SK-N-SH treated with all-trans-retinoic acid at 6 μM for 48 hours (cell line): ENCODE measurements around the gene SMIM29.

Experiments
- ATAC-seq: fragments of 200-7000 bp; cut with Tn5 transposase; 3 replicates; pipeline ENCODE4 v1.9.1; 2020; ENCODE audit warnings: mild to moderate bottlenecking, moderate library complexity
- ARNTL ChIP-seq: fragments of 450-650 bp; formaldehyde crosslinking; IDR thresholded peaks from 2 replicates; pipeline ENCODE4 v1.5.0; 2020; ENCODE audit warnings: low read depth, mild to moderate bottlenecking, moderate library complexity, borderline replicate concordance
- BACH2 ChIP-seq: fragments of 250-450 bp; sonication (Bioruptor Pico); IDR thresholded peaks from 2 replicates; pipeline ENCODE4 v1.9.0; 2021; ENCODE audit warnings: mild to moderate bottlenecking, borderline replicate concordance
- CREB5 ChIP-seq: fragments of 250-450 bp; sonication (Bioruptor Pico); IDR thresholded peaks from 2 replicates; pipeline ENCODE4 v1.5.1; 2020; ENCODE audit warnings: low read depth, mild to moderate bottlenecking, moderate library complexity
- CSDC2 ChIP-seq: fragments of 250-450 bp; sonication (Bioruptor Pico); IDR thresholded peaks from 2 replicates; pipeline ENCODE4 v1.5.0; 2020; ENCODE audit warnings: mild to moderate bottlenecking, moderate library complexity
- CSRNP3 ChIP-seq: fragments of 250-450 bp; sonication (Bioruptor Pico); IDR thresholded peaks from 2 replicates; pipeline ENCODE4 v1.5.1; 2021; ENCODE audit warnings: mild to moderate bottlenecking, moderate library complexity
- ESRRG ChIP-seq: fragments of 250-450 bp; sonication (Bioruptor Pico); IDR thresholded peaks from 2 replicates; pipeline ENCODE4 v1.6.1; 2021; ENCODE audit warnings: mild to moderate bottlenecking
- GLIS3 ChIP-seq: fragments of 250-450 bp; sonication (Bioruptor Pico); IDR thresholded peaks from 2 replicates; pipeline ENCODE4 v1.5.0; 2020; ENCODE audit warnings: mild to moderate bottlenecking, moderate library complexity
- ISL1 ChIP-seq: fragments of 250-450 bp; sonication (Bioruptor Pico); IDR thresholded peaks from 2 replicates; pipeline ENCODE4 v2.1.2; 2022; ENCODE audit warnings: mild to moderate bottlenecking, moderate library complexity
- OSR1 ChIP-seq: fragments of 250-450 bp; sonication (Bioruptor Pico); IDR thresholded peaks from 2 replicates; pipeline ENCODE4 v1.8.0; 2022; ENCODE audit warnings: moderate library complexity, mild to moderate bottlenecking, inconsistent platforms
- PATZ1 ChIP-seq: fragments of 250-450 bp; sonication (Bioruptor Pico); IDR thresholded peaks from 2 replicates; pipeline ENCODE4 v1.8.0; 2020; ENCODE audit warnings: mild to moderate bottlenecking, moderate library complexity, borderline replicate concordance
- POU6F1 ChIP-seq: fragments of 250-450 bp; sonication (Bioruptor Pico); IDR thresholded peaks from 2 replicates; pipeline ENCODE4 v1.8.0; 2021; ENCODE audit warnings: low read depth, mild to moderate bottlenecking, moderate library complexity, borderline replicate concordance
- PPARA ChIP-seq: fragments of 250-450 bp; sonication (Bioruptor Pico); IDR thresholded peaks from 2 replicates; pipeline ENCODE4 v1.5.0; 2020; ENCODE audit warnings: mild to moderate bottlenecking, borderline replicate concordance
- RARB ChIP-seq: fragments of 250-450 bp; sonication (Bioruptor Pico); IDR thresholded peaks from 2 replicates; pipeline ENCODE4 v1.8.0; 2021; ENCODE audit warnings: mild to moderate bottlenecking, moderate library complexity
- SNAI2 ChIP-seq: fragments of 250-450 bp; sonication (Bioruptor Pico); IDR thresholded peaks from 2 replicates; pipeline ENCODE4 v1.5.0; 2020; ENCODE audit warnings: mild to moderate bottlenecking, moderate library complexity
- TCF4 ChIP-seq: fragments of 250-450 bp; sonication (Bioruptor Pico); IDR thresholded peaks from 2 replicates; pipeline ENCODE4 v1.8.0; 2021; ENCODE audit warnings: mild to moderate bottlenecking, moderate library complexity, borderline replicate concordance
- TSHZ2 ChIP-seq: fragments of 250-450 bp; sonication (Bioruptor Pico); IDR thresholded peaks from 2 replicates; pipeline ENCODE4 v1.5.0; 2020; ENCODE audit warnings: mild to moderate bottlenecking, moderate library complexity
- ZC3H10 ChIP-seq: fragments of 250-450 bp; sonication (Bioruptor Pico); IDR thresholded peaks from 2 replicates; pipeline ENCODE4 v1.5.1; 2021; ENCODE audit warnings: mild to moderate bottlenecking, moderate library complexity
- ZFP3 ChIP-seq: fragments of 250-450 bp; sonication (Bioruptor Pico); IDR thresholded peaks from 2 replicates; pipeline ENCODE4 v1.5.0; 2020; ENCODE audit warnings: mild to moderate bottlenecking, moderate library complexity
- ZFP30 ChIP-seq: fragments of 450-650 bp; formaldehyde crosslinking; IDR thresholded peaks from 2 replicates; pipeline ENCODE4 v1.5.0; 2022; ENCODE audit warnings: mild to moderate bottlenecking, moderate library complexity
- ZNF565 ChIP-seq: fragments of 450-650 bp; formaldehyde crosslinking; conservative IDR thresholded peaks from 2 replicates; pipeline ENCODE4 v1.5.0; 2020; ENCODE audit warnings: low read depth, mild to moderate bottlenecking, moderate library complexity
- ZNF70 ChIP-seq: fragments of 450-650 bp; formaldehyde crosslinking; IDR thresholded peaks from 2 replicates; pipeline ENCODE4 v1.5.0; 2020; ENCODE audit warnings: mild to moderate bottlenecking, moderate library complexity
- ZNF8 ChIP-seq: fragments of 450-650 bp; formaldehyde crosslinking; IDR thresholded peaks from 2 replicates; pipeline ENCODE4 v1.5.0; 2020; ENCODE audit warnings: mild to moderate bottlenecking, moderate library complexity

The SMIM29 gene

GRCh38 chr6:34205916-34206315, 42.9 kb downstream of the SMIM29 start:
- no peak for ATAC-seq
- TF ChIP-seq GLIS3 (CRISPR knock-in tag) (no peak), ZFP30 (CRISPR knock-in tag) (no peak), ZC3H10 (CRISPR knock-in tag) (no peak), CREB5 (no peak), ISL1 (no peak), ZNF8 (CRISPR knock-in tag) (no peak), TCF4 (CRISPR knock-in tag) (no peak), PATZ1 (CRISPR knock-in tag) (no peak), SNAI2 (CRISPR knock-in tag) (no peak), ZNF565 (CRISPR knock-in tag) (no peak), POU6F1 (CRISPR knock-in tag) (no peak), ARNTL (CRISPR knock-in tag) (no peak), ZNF70 (no peak), RARB (CRISPR knock-in tag) (no peak), PPARA (CRISPR knock-in tag) (no peak), ESRRG (no peak), ZFP3 (CRISPR knock-in tag) (no peak), BACH2 (CRISPR knock-in tag) (no peak), TSHZ2 (no peak), CSDC2 (no peak)

- no peak for TF ChIP-seq CREB5
- no peak for TF ChIP-seq PATZ1 (CRISPR knock-in tag)
- TF ChIP-seq ISL1 = no peak
- TF ChIP-seq ZC3H10 (CRISPR knock-in tag) = no peak
- no peak for TF ChIP-seq TCF4 (CRISPR knock-in tag)
- TF ChIP-seq RARB (CRISPR knock-in tag) = no peak
- TF ChIP-seq ESRRG = no peak
- TF ChIP-seq PPARA (CRISPR knock-in tag) = no peak
- TF ChIP-seq GLIS3 (CRISPR knock-in tag) = no peak
- TF ChIP-seq ZFP30 (CRISPR knock-in tag) = no peak
- no peak for TF ChIP-seq CSDC2
- no peak for TF ChIP-seq OSR1 (CRISPR knock-in tag)
- no peak for TF ChIP-seq POU6F1 (CRISPR knock-in tag)
- no peak for TF ChIP-seq ARNTL (CRISPR knock-in tag)
- TF ChIP-seq ZFP3 (CRISPR knock-in tag) = no peak
- no peak for TF ChIP-seq ZNF70
- no peak for TF ChIP-seq ZNF565 (CRISPR knock-in tag)
- TF ChIP-seq CSRNP3 (CRISPR knock-in tag) = no peak
- no peak for ATAC-seq
Measured at GRCh38 chr6:34205466-34205865, 43.3 kb downstream of the SMIM29 start.
